K562 (cell line): ENCODE data around the gene TMEM179. TPM values are rescaled to one million over a fixed set of nuclear protein-coding genes. Genes with fewer than 3 reads are reported as not detected.

ENCODE experiments used
- ATAC-seq: fragments of 200-7000 bp; cut with Tn5 transposase; 3 replicates; pipeline ENCODE4 v1.9.1; 2020; ENCODE audit warnings: moderate library complexity
- BruUV-seq: library from RNA; stranded (reverse); fragments of 400-500 nt; replicated peaks from 2 replicates; lab custom pipeline; 2021; lab: Mats Ljungman, UMichigan
- CTCF ChIA-PET: fragments of 300-600 bp; formaldehyde crosslinking; extraction: SDS; loops from one replicate; lab custom pipeline; 2021; ENCODE audit warnings: low intra/inter-chr PET ratio; lab: Yijun Ruan, JAX
- POLR2A ChIA-PET: fragments of 300-600, 350-650 bp; sonication (Branson Sonifier 250); formaldehyde crosslinking; extraction: SDS; loops from one replicate; lab custom pipeline; 2021; ENCODE audit warnings: antibody characterized with exemption, inconsistent platforms; lab: Yijun Ruan, JAX
- DNase-seq, 4 experiments: peaks; one replicate each; pipeline versions ENCODE4 v3.0.0 to v3.0.0-alpha.2; 2011 to 2018; ENCODE audit warnings: low spot score in 3 of 4, mixed read lengths in 3 of 4; ENCODE audit errors: extremely low read depth in 1 of 4
- FAIRE-seq: peaks from 2 replicates; lab custom pipeline; 2011; peaks lifted over from hg19 to GRCh38; lab: Jason Lieb, UNC
- H2AFZ ChIP-seq: 2 replicates; pipeline ENCODE4 v1.6.0; 2011; ENCODE audit warnings: low read depth, low read length, control low read depth, inconsistent platforms
- H3K27ac ChIP-seq: fragments of 200-600 bp; 3 replicates; pipeline ENCODE4 v1.8.0; 2011; ENCODE audit warnings: low read depth, mild to moderate bottlenecking, control low read depth, inconsistent platforms, low read length, moderate library complexity, mixed read lengths; ENCODE audit errors: extremely low read depth
- H3K27me3 ChIP-seq, 2 experiments: fragments of 300-600 bp in 1 of 2; 2 replicates in 1 of 2; 3 replicates in 1 of 2; pipeline versions ENCODE4 v1.6.0 to v1.8.0; 2011; ENCODE audit warnings: inconsistent platforms in 2 of 2, low read length in 2 of 2, mild to moderate bottlenecking in 1 of 2, mixed read lengths in 1 of 2, moderate library complexity in 1 of 2; ENCODE audit not compliant: control insufficient read depth in 2 of 2, insufficient read depth in 2 of 2
- H3K36me3 ChIP-seq: fragments of 300-600 bp; 3 replicates; pipeline ENCODE4 v1.8.0; 2011; ENCODE audit warnings: mild to moderate bottlenecking, low read length, inconsistent platforms; ENCODE audit not compliant: control insufficient read depth, insufficient read depth
- H3K4me1 ChIP-seq, 2 experiments: fragments of 200-600 bp in 1 of 2; replicated peaks in 1 of 2; 2 replicates in 1 of 2; 3 replicates in 1 of 2; pipeline versions ENCODE4 v1.5.1 to v1.8.0; 2011; ENCODE audit warnings: inconsistent platforms in 2 of 2, low read length in 2 of 2, mild to moderate bottlenecking in 1 of 2, mixed read lengths in 1 of 2, moderate library complexity in 1 of 2; ENCODE audit not compliant: control insufficient read depth in 2 of 2, insufficient read depth in 2 of 2
- H3K4me2 ChIP-seq: 2 replicates; pipeline ENCODE4 v1.6.1; 2011; ENCODE audit warnings: low read length, control low read depth, inconsistent platforms, mixed read lengths; ENCODE audit not compliant: insufficient read depth
- H3K4me3 ChIP-seq: fragments of 200-600 bp; sonication (generic), shearing (Covaris generic); 2 replicates; pipeline ENCODE4 v1.5.1; 2016; ENCODE audit warnings: control low read depth, inconsistent platforms
- H3K79me2 ChIP-seq: fragments of 200-600 bp; 3 replicates; pipeline ENCODE4 v1.8.0; 2011; ENCODE audit warnings: low read length, inconsistent platforms; ENCODE audit not compliant: control insufficient read depth, insufficient read depth
- H3K9ac ChIP-seq, 2 experiments: 2 replicates each; pipeline versions ENCODE4 v1.6.0 to v1.6.1; 2011; ENCODE audit warnings: low read depth in 2 of 2, low read length in 2 of 2, control low read depth in 1 of 2, inconsistent platforms in 1 of 2, mild to moderate bottlenecking in 1 of 2, mixed read lengths in 1 of 2; ENCODE audit not compliant: insufficient read depth in 1 of 2
- H3K9me1 ChIP-seq: one replicate; pipeline ENCODE4 v1.6.0; 2011; ENCODE audit warnings: inconsistent platforms, mild to moderate bottlenecking, low read length, moderate library complexity; ENCODE audit not compliant: control insufficient read depth, insufficient read depth
- H3K9me3 ChIP-seq: replicated peaks from 2 replicates; pipeline ENCODE4 v1.5.1; 2011; ENCODE audit warnings: low read depth, low read length, inconsistent platforms; ENCODE audit not compliant: control insufficient read depth, insufficient read depth
- H4K20me1 ChIP-seq: replicated peaks from 2 replicates; pipeline ENCODE4 v1.6.1; 2011; ENCODE audit warnings: low read length, inconsistent platforms, mixed read lengths; ENCODE audit not compliant: control insufficient read depth, insufficient read depth
- ARID4B ChIP-seq: sonication (generic); formaldehyde crosslinking; IDR thresholded peaks from 2 replicates; pipeline ENCODE4 v1.8.0; 2022; ENCODE audit warnings: mild to moderate bottlenecking, missing genetic modification reagents
- CCNT2 ChIP-seq: IDR thresholded peaks from 2 replicates; pipeline ENCODE4 v1.6.1; 2011; ENCODE audit warnings: borderline replicate concordance, low read depth, mild to moderate bottlenecking, moderate library complexity, mixed read lengths, low read length; ENCODE audit not compliant: insufficient read length; ENCODE audit errors: extremely low read depth
- GTF3C2 ChIP-seq: IDR thresholded peaks from 3 replicates; pipeline ENCODE4 v1.6.1; 2011; ENCODE audit warnings: borderline replicate concordance, mild to moderate bottlenecking, moderate library complexity; ENCODE audit not compliant: insufficient read length; ENCODE audit errors: extremely low read depth
- SAFB ChIP-seq: fragments of 200-400 bp; formaldehyde crosslinking; IDR thresholded peaks from 2 replicates; pipeline ENCODE4 v1.6.1; 2017; ENCODE audit warnings: low read depth, low read length, borderline replicate concordance
- SNAPC5 ChIP-seq: fragments of 250-450 bp; sonication (Bioruptor Pico); IDR thresholded peaks from 2 replicates; pipeline ENCODE4 v1.8.0; 2021; ENCODE audit warnings: moderate library complexity, mild to moderate bottlenecking, inconsistent platforms
- STAG1 ChIP-seq: sonication (generic); formaldehyde crosslinking; IDR thresholded peaks from 2 replicates; pipeline ENCODE4 v1.5.0; 2020; ENCODE audit warnings: missing genetic modification reagents, borderline replicate concordance
- ZBTB12 ChIP-seq: fragments of 250-450 bp; sonication (Bioruptor Pico); IDR thresholded peaks from 2 replicates; pipeline ENCODE4 v1.4.0; 2020
- ZBTB43 ChIP-seq: sonication (generic); formaldehyde crosslinking; IDR thresholded peaks from 2 replicates; pipeline ENCODE4 v1.8.0; 2023; ENCODE audit warnings: mild to moderate bottlenecking, missing genetic modification reagents
- WGBS: fragments of 100-300 bp; shearing (Covaris generic); methylation state at CpG from one replicate; pipeline ENCODE4 v1.1.6; 2016; ENCODE audit warnings: low coverage, mixed read lengths; ENCODE audit not compliant: insufficient coverage; ENCODE audit errors: missing lambda C conversion rate; 5-methylcytosine and 5-hydroxymethylcytosine counted together
- in situ Hi-C: fragments of 300-500 bp; cut with MboI; formaldehyde crosslinking; loops from 4 replicates; pipeline ENCODE4 v1.15.0; 2018; ENCODE audit warnings: inconsistent platforms, mixed read lengths
- intact Hi-C: fragments of 100-400 bp; cut with micrococcal nuclease; formaldehyde crosslinking; loops from 2 replicates; pipeline ENCODE4 v1.14.2; 2022
- polyA plus RNA-seq, 8 experiments: library from polyadenylated mRNA; depleted of rRNA in 4 of 8; stranded (reverse) in 5 of 8; unstranded in 3 of 8; fragments of >200 nt; fragmentation: Nextera tagmentation in 2 of 8; fragmentation: Illumina TruSeq in 1 of 8; extraction: Ambion mirVana in 2 of 8; extraction: Trizol in 1 of 8; gene quantifications; 2 replicates each; pipeline versions ENCODE4 v1.2.1 to v1.2.3, GENCODE V29; 2011 to 2014; ENCODE audit warnings: inconsistent platforms in 1 of 8, missing spikeins in 1 of 8
- total RNA-seq, 7 experiments: library from RNA; depleted of rRNA in 6 of 7; stranded (reverse); fragments of >200 nt in 6 of 7; fragmentation: Illumina TruSeq in 2 of 7; extraction: Trizol in 2 of 7; gene quantifications; 2 replicates each; pipeline versions ENCODE4 v1.2.1 to v1.2.3, GENCODE V29; 2011 to 2021; ENCODE audit warnings: low replicate concordance in 1 of 7

Gene TMEM179
- total and polyA plus RNA-seq, 9 of the 15 experiments (the other 6 are each of a cell fraction or from before 2014, with no cell fraction given), result not detected

GRCh38 chr14:104624939-104625338 lies 20.4 kb upstream of the TMEM179 start:
- Histone ChIP-seq H3K4me1 (no peaks in the 10 kb centered on the region), H3K9me1 (no peaks in the 10 kb centered on the region), H3K9ac (no peak overlapping the region), H3K36me3 (no peaks in the 10 kb centered on the region), H3K4me3 (no peak overlapping the region), H4K20me1 (no peaks in the 10 kb centered on the region), H3K9me3 (no peaks in the 10 kb centered on the region), H3K4me2 (no peak overlapping the region), H3K27me3 (peaks cover 9 to 18% of the 10 kb centered on the region in 2 experiments; a peak in 4 of 5 replicates), H3K27ac (no peak overlapping the region), H3K79me2 (no peaks in the 10 kb centered on the region), H2AFZ (no peak overlapping the region)
- ATAC-seq, result no peak
- in situ Hi-C loops, result no loop called here
- no peak for DNase-seq
- no TSS peak for BruUV-seq
- CTCF ChIA-PET, result no interaction called here
- intact Hi-C loops, result loop anchor here (10.0 kb wide), 1 partner anchor 60 kb away; no protein-coding TSS in a partner anchor
- POLR2A ChIA-PET, result no interaction called here
- no peak for FAIRE-seq
- WGBS, result 0% methylated on average over 5 of the region's 5 CpGs
- no peak for TF ChIP-seq ZBTB43 (CRISPR knock-in tag)
- TF ChIP-seq STAG1 (CRISPR knock-in tag), result no peak
- no peak for TF ChIP-seq SAFB
- TF ChIP-seq SNAPC5 (CRISPR knock-in tag), result no peak
- no peak for TF ChIP-seq CCNT2
- TF ChIP-seq GTF3C2, result no peak
- TF ChIP-seq ZBTB12, result no peak
- TF ChIP-seq ARID4B (CRISPR knock-in tag), result no peak
